ENCODE data around the gene PCDH9.

Gene PCDH9

DNA sequence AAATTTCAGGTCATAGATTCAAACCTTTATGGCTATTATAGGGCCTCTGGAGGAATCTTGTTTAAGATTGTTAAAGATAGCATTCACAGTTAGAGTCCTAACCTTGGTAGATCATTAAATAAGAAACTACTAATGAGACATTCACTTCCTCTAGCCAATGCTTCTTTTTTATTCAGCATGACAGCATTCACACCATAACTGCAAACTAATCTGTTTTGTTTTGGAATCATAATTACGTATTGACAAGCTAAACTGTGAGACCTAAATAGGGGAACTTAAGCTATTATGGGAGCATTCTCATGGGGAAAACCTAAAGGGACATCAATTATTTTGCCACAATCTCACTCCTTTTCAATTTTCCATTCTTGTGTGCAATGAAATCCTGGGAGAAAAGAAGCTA is 653.8 kb downstream of the PCDH9 start:
- DNase-seq (ENCODE audit: low read depth, low spot score): no peak

DNA sequence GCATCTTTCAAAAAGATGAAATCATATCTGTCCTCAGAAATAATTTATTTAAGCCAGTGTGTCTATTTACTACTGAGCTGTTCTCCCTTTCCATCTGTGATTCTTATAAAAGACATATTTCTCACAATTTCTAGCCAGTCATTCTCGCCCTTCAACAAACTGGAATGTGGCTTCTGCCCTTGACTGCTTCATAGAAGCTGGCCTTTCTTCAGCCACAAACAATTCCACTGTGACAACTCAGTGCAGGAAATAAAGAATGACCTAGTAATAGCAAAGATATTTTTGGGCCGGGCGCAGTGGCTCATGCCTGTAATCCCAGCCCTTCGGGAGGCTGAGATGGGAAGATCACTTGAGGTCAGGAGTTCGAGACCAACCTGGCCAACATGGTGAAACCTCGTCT is 655.5 kb downstream of the PCDH9 start:
- DNase-seq (ENCODE audit: low read depth, low spot score): no peak

- DNase-seq (ENCODE audit: low read depth, low spot score): no peak
Observed at GRCh38 chr13:66567899-66568612, 662.1 kb downstream of the PCDH9 start.

GRCh38 chr13:66565279-66565678 is 664.9 kb downstream of the PCDH9 start:
- DNase-seq (ENCODE audit: low read depth, low spot score): no peak

DNA sequence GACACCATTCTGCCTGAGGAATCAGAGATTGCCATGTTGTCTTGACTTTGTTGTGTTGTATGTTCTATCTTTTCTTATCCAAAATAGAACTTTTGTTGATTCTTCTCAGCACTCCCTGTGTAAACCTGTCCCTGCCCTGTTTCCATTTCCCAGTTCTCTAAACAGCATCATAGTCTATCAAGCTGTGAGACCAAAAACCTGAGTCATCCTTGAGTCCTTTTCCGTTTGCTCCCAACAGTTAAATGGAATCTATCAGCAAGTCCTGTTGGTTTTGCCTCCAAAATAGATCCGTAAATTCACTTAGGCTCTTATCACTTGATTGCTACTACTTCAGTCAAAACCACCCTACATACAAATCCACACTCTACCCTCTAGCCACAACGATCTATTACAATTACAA is 667.1 kb downstream of the PCDH9 start:
- peak; percentile 10 for DNase-seq (ENCODE audit: low read depth, low spot score)

- DNase-seq (ENCODE audit: low read depth, low spot score): no peak
Observed at GRCh38 chr13:66562054-66562453, 668.1 kb downstream of the PCDH9 start.

GRCh38 chr13:66560991-66561390 is 669.1 kb downstream of the PCDH9 start:
- DNase-seq (ENCODE audit: low read depth, low spot score): no peak

- DNase-seq (ENCODE audit: low read depth, low spot score): peak; percentile 53
Observed at GRCh38 chr13:66560189-66560588, 669.9 kb downstream of the PCDH9 start.

GRCh38 chr13:66559093-66559492 is 671.0 kb downstream of the PCDH9 start:
- DNase-seq (ENCODE audit: low read depth, low spot score): no peak

GRCh38 chr13:66558506-66558905 is 671.6 kb downstream of the PCDH9 start:
- no peak for DNase-seq (ENCODE audit: low read depth, low spot score)

- no peak for DNase-seq (ENCODE audit: low read depth, low spot score)
Observed at GRCh38 chr13:66557357-66557756, 672.8 kb downstream of the PCDH9 start.

GRCh38 chr13:66556306-66556705 is 673.8 kb downstream of the PCDH9 start:
- DNase-seq (ENCODE audit: low read depth, low spot score): no peak

DNA sequence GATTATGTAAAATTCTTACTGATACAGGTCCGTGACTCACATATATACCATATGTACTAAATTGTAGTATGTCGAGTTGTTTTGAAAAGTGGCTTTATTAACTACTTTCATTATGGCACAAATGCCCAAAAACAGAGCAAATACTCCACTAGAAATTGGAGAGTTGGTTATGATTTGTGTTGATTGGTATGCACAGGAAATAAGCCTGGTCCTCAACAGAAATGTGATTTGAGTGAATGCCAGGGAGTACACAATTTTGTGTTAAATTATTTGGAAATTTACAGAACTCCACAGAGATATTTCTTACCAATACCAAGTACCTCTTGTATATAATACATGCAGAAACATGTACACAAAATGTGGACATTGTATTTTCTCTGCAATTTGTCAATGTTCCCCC is 676.7 kb downstream of the PCDH9 start:
- no peak for DNase-seq (ENCODE audit: low read depth, low spot score)

DNA sequence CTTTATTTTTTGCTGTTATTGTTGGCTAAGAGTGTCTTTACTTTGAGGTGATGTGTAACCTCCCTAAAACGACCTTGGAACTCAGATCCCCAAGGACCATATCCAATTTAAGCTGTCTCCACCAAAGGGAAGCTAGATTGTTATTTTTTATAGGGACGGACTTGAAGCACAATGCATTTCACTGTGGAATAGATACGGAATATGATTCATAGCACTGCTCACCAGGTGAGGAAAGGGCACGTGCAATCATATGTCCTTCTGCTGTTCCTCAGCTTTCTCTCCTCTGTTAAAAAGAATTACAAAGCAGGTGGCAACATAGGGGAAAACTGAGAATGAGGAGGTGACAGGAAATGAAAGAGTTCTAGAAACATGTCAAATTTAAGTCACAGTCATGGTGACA is 679.0 kb downstream of the PCDH9 start:
- no peak for DNase-seq (ENCODE audit: low read depth, low spot score)

- DNase-seq (ENCODE audit: low read depth, low spot score): no peak
Observed at GRCh38 chr13:66547685-66548084, 682.5 kb downstream of the PCDH9 start.

- DNase-seq (ENCODE audit: low read depth, low spot score): no peak
Observed at GRCh38 chr13:66546534-66547379, 683.4 kb downstream of the PCDH9 start.

DNA sequence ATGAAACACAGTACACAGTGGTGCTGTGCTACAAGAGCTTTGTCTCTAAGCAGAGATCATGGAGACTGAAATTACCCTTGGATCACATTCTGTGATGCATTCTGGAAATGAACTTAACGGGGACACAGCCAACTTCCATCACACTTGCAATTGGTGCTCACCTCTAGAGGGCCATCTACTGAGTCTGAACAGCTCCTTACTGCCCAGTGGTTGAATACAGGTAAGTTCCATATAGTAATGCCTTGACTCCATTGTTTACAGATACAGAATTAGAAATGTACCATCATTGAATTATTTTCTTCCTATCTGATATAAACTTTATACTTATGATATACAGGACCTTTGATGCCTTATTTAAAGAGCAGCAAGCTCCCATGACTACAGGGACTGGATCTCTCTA is 686.4 kb downstream of the PCDH9 start:
- no peak for DNase-seq (ENCODE audit: low read depth, low spot score)

- DNase-seq (ENCODE audit: low read depth, low spot score): no peak
Observed at GRCh38 chr13:66537417-66537816, 692.7 kb downstream of the PCDH9 start.

DNA sequence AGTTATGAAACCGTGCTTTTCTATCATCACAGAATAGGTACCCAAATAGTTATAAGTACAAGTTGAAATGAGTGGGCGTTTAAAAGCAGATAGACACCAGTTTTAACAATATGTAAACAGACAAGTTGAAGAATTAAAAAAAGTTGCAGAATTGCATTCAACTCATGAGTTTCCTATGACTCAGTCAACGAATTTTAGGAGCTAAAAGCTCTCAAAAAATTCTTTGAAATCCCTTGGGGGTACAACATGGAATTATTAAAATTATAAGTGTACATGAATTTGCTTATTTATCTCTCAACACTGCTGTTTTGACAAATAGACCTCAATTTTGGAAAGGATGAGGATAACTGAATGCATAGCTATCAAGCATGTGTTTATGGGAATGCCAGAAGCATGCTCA is 693.4 kb downstream of the PCDH9 start:
- no peak for DNase-seq (ENCODE audit: low read depth, low spot score)

DNA sequence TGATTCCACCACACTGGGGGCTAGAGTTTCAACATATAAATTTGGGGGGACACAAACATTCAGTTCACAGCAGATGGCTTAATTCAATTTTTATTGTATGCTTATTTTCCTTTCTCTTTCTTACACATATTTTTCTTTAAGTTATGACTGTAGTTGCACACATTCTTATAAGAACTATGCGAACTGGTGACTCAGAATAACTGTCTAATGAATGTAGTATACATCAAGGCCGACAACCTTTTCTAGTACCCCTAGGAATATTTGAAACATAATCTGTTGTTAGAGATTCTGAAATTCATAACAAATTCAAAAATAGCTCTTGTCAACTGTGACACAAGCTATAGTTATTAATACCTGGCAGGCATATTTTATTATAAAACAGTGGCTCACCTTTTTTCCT is 695.6 kb downstream of the PCDH9 start:
- no peak for DNase-seq (ENCODE audit: low read depth, low spot score)

DNA sequence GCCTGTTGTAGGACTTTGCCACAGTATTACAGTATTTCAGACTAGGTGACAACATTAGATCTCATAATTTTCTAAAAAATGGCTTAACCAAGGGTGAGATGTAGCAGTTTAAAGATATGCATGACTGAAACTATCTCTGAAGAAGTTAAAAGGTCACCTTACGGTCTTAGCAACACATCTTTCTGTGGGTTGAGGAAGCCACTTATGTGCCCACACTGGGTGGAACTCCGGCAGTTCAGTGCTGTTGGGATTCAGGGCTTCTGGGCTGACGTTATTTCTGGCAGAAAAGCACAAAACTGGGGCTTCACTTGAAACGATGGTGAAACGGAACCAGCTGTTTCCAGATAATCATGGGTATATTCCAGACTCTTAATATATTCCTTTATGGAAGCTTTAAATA is 697.3 kb downstream of the PCDH9 start:
- DNase-seq (ENCODE audit: low read depth, low spot score): no peak

GRCh38 chr13:66532146-66532545 is 698.0 kb downstream of the PCDH9 start:
- peak; percentile 20 for DNase-seq (ENCODE audit: low read depth, low spot score)

DNA sequence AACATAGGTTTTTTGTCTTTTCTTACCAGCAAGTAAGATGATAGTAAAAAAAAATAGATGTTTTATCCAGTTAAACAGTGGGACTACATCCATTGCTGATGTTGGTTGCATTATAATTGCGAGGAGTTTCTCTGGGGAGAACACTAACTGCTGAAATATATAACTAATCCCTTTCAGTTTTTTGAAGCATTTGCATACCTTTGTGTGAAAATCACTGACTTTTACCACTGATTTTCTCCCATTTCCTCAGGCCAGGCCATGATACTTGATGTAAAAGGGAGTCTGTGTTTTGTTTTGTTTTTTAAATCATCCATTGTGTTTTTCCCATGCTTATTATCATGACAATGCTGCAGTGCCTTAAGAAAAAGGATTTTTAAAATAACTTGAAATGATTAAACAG is 699.5 kb downstream of the PCDH9 start:
- DNase-seq (ENCODE audit: low read depth, low spot score): no peak

Measured in brain pericyte (primary cell).